ENCODE data around the gene GPR55.

The GPR55 gene

GRCh38 chr2:230927711-230928341, 2.8 kb upstream of the GPR55 start:
- TF ChIP-seq CTCF (IDR thresholded peaks at IDR 0.05) (no peak), ZFX (IDR thresholded peaks at IDR 0.05; ENCODE audit: borderline replicate concordance) (no peak)
- H3K27ac ChIP-seq = no peak overlapping the region

GRCh38 chr2:230925879-230926765, 1.1 kb upstream of the GPR55 start:
- TF ChIP-seq ZFX (IDR thresholded peaks at IDR 0.05; ENCODE audit: borderline replicate concordance) = no peak
- no peak for TF ChIP-seq CTCF (IDR thresholded peaks at IDR 0.05)
- H3K27ac ChIP-seq = no peak overlapping the region

- TF ChIP-seq ZFX (IDR thresholded peaks at IDR 0.05; ENCODE audit: borderline replicate concordance) (no peak), CTCF (IDR thresholded peaks at IDR 0.05) (no peak)
- H3K27ac ChIP-seq = no peak overlapping the region
Measured at GRCh38 chr2:230925443-230925878, 419 bp upstream of the GPR55 start.

GRCh38 chr2:230924092-230924469, 961 bp downstream of the GPR55 start:
- H3K27ac ChIP-seq = no peak overlapping the region
- no peak for TF ChIP-seq ZFX (IDR thresholded peaks at IDR 0.05; ENCODE audit: borderline replicate concordance)
- TF ChIP-seq CTCF (IDR thresholded peaks at IDR 0.05) = no peak

GRCh38 chr2:230922951-230923717, 1.9 kb downstream of the GPR55 start:
- no peak overlapping the region for H3K27ac ChIP-seq
- TF ChIP-seq CTCF (IDR thresholded peaks at IDR 0.05) (no peak), ZFX (IDR thresholded peaks at IDR 0.05; ENCODE audit: borderline replicate concordance) (no peak)

- TF ChIP-seq CTCF (IDR thresholded peaks at IDR 0.05) (no peak), ZFX (IDR thresholded peaks at IDR 0.05; ENCODE audit: borderline replicate concordance) (no peak)
- no peak overlapping the region for H3K27ac ChIP-seq
Measured at GRCh38 chr2:230921806-230922595, 3.0 kb downstream of the GPR55 start.

All from 22Rv1 (cell line).